ENCODE measurements around the gene PEAK3. TPM values are rescaled to one million over a fixed set of nuclear protein-coding genes. Genes with fewer than 3 reads are reported as not detected.
A peak's percentile ranks its signal among the peaks of the same experiment; 100 is the strongest.

Gene PEAK3
- total RNA-seq, 4 donors from 2014 or later, result 0.26 to 0.40 TPM; not detected in 2

- intact Hi-C loops (cut with DNase I; ENCODE audit: low total_unique reads), result no loop called here
- peak; percentile 78 for DNase-seq
- Histone ChIP-seq H3K4me3 (no peak overlapping the region), H3K4me1 (peaks cover 0 to 8% of the 10 kb centered on the region in 2 donors), H3K9me3 (no peaks in the 10 kb centered on the region), H3K27ac (peak overlapping the region in 1 of 2 donors; percentile 31), H3K36me3 (no peaks in the 10 kb centered on the region), H3K27me3 (no peaks in the 10 kb centered on the region)
- TF ChIP-seq POLR2A (IDR thresholded peaks at IDR 0.05), result peak in 1 of 2 donors; percentile 11
- TF ChIP-seq CTCF (IDR thresholded peaks at IDR 0.05), result no peak
Observed at GRCh38 chr19:2266183-2266993, 15.6 kb downstream of the PEAK3 start.

GRCh38 chr19:2261438-2262172 is 20.4 kb downstream of the PEAK3 start:
- intact Hi-C loops (cut with DNase I; ENCODE audit: low total_unique reads), result no loop called here
- Histone ChIP-seq H3K4me1 (peaks cover 0 to 4% of the 10 kb centered on the region in 2 donors), H3K27me3 (no peaks in the 10 kb centered on the region), H3K4me3 (no peak overlapping the region), H3K27ac (no peak overlapping the region), H3K9me3 (no peaks in the 10 kb centered on the region), H3K36me3 (no peaks in the 10 kb centered on the region)
- no peak for DNase-seq
- no peak for TF ChIP-seq POLR2A (IDR thresholded peaks at IDR 0.05)
- TF ChIP-seq CTCF (IDR thresholded peaks at IDR 0.05), result peak in 1 of 4 experiments; percentile 18

- no peak overlapping the region for H3K4me3 ChIP-seq
- H3K36me3 ChIP-seq, result no peaks in the 10 kb centered on the region
- no peaks in the 10 kb centered on the region for H3K4me1 ChIP-seq
- H3K27ac ChIP-seq, result no peak overlapping the region
- TF ChIP-seq POLR2A (IDR thresholded peaks at IDR 0.05), result no peak
- TF ChIP-seq CTCF (IDR thresholded peaks at IDR 0.05), result no peak
- no peaks in the 10 kb centered on the region for H3K9me3 ChIP-seq
- no peaks in the 10 kb centered on the region for H3K27me3 ChIP-seq
- DNase-seq, result no peak
- intact Hi-C loops (cut with DNase I; ENCODE audit: low total_unique reads), result no loop called here
Observed at GRCh38 chr19:2260341-2260805, 21.6 kb downstream of the PEAK3 start.

GRCh38 chr19:2259336-2259735 is 22.6 kb downstream of the PEAK3 start:
- Histone ChIP-seq H3K27ac (no peak overlapping the region), H3K27me3 (no peaks in the 10 kb centered on the region), H3K4me3 (no peak overlapping the region), H3K9me3 (no peaks in the 10 kb centered on the region), H3K4me1 (no peaks in the 10 kb centered on the region), H3K36me3 (no peaks in the 10 kb centered on the region)
- intact Hi-C loops (cut with DNase I; ENCODE audit: low total_unique reads), result no loop called here
- no peak for DNase-seq
- TF ChIP-seq POLR2A (IDR thresholded peaks at IDR 0.05), result no peak
- TF ChIP-seq CTCF (IDR thresholded peaks at IDR 0.05), result no peak

All from uterus (tissue), 4 donors.